ENCODE data around the gene DDX17.
"Not testable (repeated sequence)": the region's sequence is repeated elsewhere in the genome, so short reads cannot be mapped to it uniquely, and the experiment has no call there.

DDX17 gene

GRCh38 chr22:38491707-38492348 lies 14.3 kb downstream of the DDX17 start:
- no peak for DNase-seq (ENCODE audit: low spot score)

- no peak for DNase-seq (ENCODE audit: low spot score)
Measured at GRCh38 chr22:38490915-38491314, 15.2 kb downstream of the DDX17 start.

GRCh38 chr22:38490475-38490874 lies 15.6 kb downstream of the DDX17 start:
- no peak for DNase-seq (ENCODE audit: low spot score)

GRCh38 chr22:38489561-38490145 lies 16.5 kb downstream of the DDX17 start:
- no peak for DNase-seq (ENCODE audit: low spot score)

- no peak for DNase-seq (ENCODE audit: low spot score)
Measured at GRCh38 chr22:38489142-38489541, 17.0 kb downstream of the DDX17 start.

GRCh38 chr22:38487946-38488345 lies 18.2 kb downstream of the DDX17 start:
- DNase-seq (ENCODE audit: low spot score) = no peak

GRCh38 chr22:38485783-38486182 lies 20.3 kb downstream of the DDX17 start:
- DNase-seq (ENCODE audit: low spot score) = no peak

GRCh38 chr22:38484244-38484643 lies 21.9 kb downstream of the DDX17 start:
- DNase-seq (ENCODE audit: low spot score) = no peak

- DNase-seq (ENCODE audit: low spot score) = no peak
Measured at GRCh38 chr22:38482662-38483308, 23.3 kb downstream of the DDX17 start.

GRCh38 chr22:38481871-38482332 lies 24.2 kb downstream of the DDX17 start:
- DNase-seq (ENCODE audit: low spot score) = no peak

GRCh38 chr22:38481162-38481870 lies 24.8 kb downstream of the DDX17 start:
- DNase-seq (ENCODE audit: low spot score) = no peak

- no peak for DNase-seq (ENCODE audit: low spot score)
Measured at GRCh38 chr22:38479096-38479837, 26.8 kb downstream of the DDX17 start.

- DNase-seq (ENCODE audit: low spot score) = no peak
Measured at GRCh38 chr22:38477585-38477984, 28.5 kb downstream of the DDX17 start.

GRCh38 chr22:38474003-38474607 lies 32.0 kb downstream of the DDX17 start:
- DNase-seq (ENCODE audit: low spot score) = no peak

- no peak for DNase-seq (ENCODE audit: low spot score)
Measured at GRCh38 chr22:38471237-38471636, 34.9 kb downstream of the DDX17 start.

- DNase-seq (ENCODE audit: low spot score) = not testable (repeated sequence)
Measured at GRCh38 chr22:38470179-38470578, 35.9 kb downstream of the DDX17 start.

GRCh38 chr22:38469306-38469781 lies 36.8 kb downstream of the DDX17 start:
- no peak for DNase-seq (ENCODE audit: low spot score)

GRCh38 chr22:38468443-38469305 lies 37.4 kb downstream of the DDX17 start:
- no peak for DNase-seq (ENCODE audit: low spot score)

GRCh38 chr22:38467904-38468442 lies 38.1 kb downstream of the DDX17 start, which contains the start of gene KDELR3:
KDELR3 (plus strand) TSS chr22:38468096; CDS start chr22:38468234, 138 bp downstream.
- DNase-seq (ENCODE audit: low spot score) = peak; percentile 74

GRCh38 chr22:38467438-38467903 lies 38.6 kb downstream of the DDX17 start:
- DNase-seq (ENCODE audit: low spot score) = no peak
